ENCODE data around the gene CD58.
A peak's percentile ranks its signal among the peaks of the same experiment; 100 is the strongest.
"Not testable (repeated sequence)": the region's sequence is repeated elsewhere in the genome, so short reads cannot be mapped to it uniquely, and the experiment has no call there.

CD58 gene

GRCh38 chr1:116570358-116571214 is at the start of gene CD58:
Gene CD58, minus strand, starts transcription at chr1:116571026. Its CDS starts 54 bp downstream, at chr1:116570972.
- H3K27ac ChIP-seq, result peak within 1 kb of the TSS; percentile 95 to 99 (median 98)
- H3K9me3 ChIP-seq (replicated peaks in 1 of 11), result peaks cover 0 to 17% (median 9%) of the 10 kb centered on the region in 11 experiments; a peak in 19 of 22 replicates
- peak within 1 kb of the TSS; percentile 66 to 94 (median 84) for H3K4me3 ChIP-seq
- no peak for TF ChIP-seq Cebpa-rat (IDR thresholded peaks at IDR 0.05)
- H3K9ac ChIP-seq, result peak within 1 kb of the TSS; percentile 95 to 100 (median 98)
- peaks cover 11 to 43% (median 30%) of the 10 kb centered on the region in 11 experiments; a peak in 17 of 22 replicates for H4K20me1 ChIP-seq
- H3K36me3 ChIP-seq, result peaks cover 0 to 45% (median 32%) of the 10 kb centered on the region in 11 experiments; a peak in 20 of 22 replicates
- H3K4me2 ChIP-seq, result peak within 1 kb of the TSS; percentile 84 to 98 (median 95)
- H3K4me1 ChIP-seq, result peaks cover 35 to 83% (median 64%) of the 10 kb centered on the region in 10 experiments
- no peaks in the 10 kb centered on the region for H3K27me3 ChIP-seq

- H3K9ac ChIP-seq; H3K9me3 ChIP-seq (replicated peaks in 1 of 11); H3K36me3 ChIP-seq; H3K4me3 ChIP-seq; H3K27me3 ChIP-seq; H4K20me1 ChIP-seq; H3K4me2 ChIP-seq; H3K27ac ChIP-seq: not testable (repeated sequence)
- peaks cover 0 to 13% (median 6%) of the 10 kb centered on the region in 10 experiments; a peak in 12 of 20 replicates for H3K4me1 ChIP-seq
Measured at GRCh38 chr1:116620392-116620791, 49.6 kb upstream of the CD58 start.

GRCh38 chr1:116619106-116619505 is 48.3 kb upstream of the CD58 start:
- not testable (repeated sequence) for H3K4me2 ChIP-seq; H3K4me3 ChIP-seq; H3K27ac ChIP-seq; H4K20me1 ChIP-seq; H3K9me3 ChIP-seq (replicated peaks in 1 of 11); H3K36me3 ChIP-seq; H3K9ac ChIP-seq; H3K27me3 ChIP-seq
- peaks cover 0 to 20% (median 11%) of the 10 kb centered on the region in 10 experiments; a peak in 12 of 20 replicates for H3K4me1 ChIP-seq

- H3K9ac ChIP-seq; H4K20me1 ChIP-seq; H3K27me3 ChIP-seq; H3K4me3 ChIP-seq; H3K9me3 ChIP-seq (replicated peaks in 1 of 11); H3K4me2 ChIP-seq; H3K27ac ChIP-seq: not testable (repeated sequence)
- Histone ChIP-seq H3K4me1 (peaks cover 0 to 18% (median 11%) of the 10 kb centered on the region in 10 experiments; a peak in 12 of 20 replicates), H3K36me3 (peaks cover 0 to 17% (median 10%) of the 10 kb centered on the region in 11 experiments; a peak in 15 of 22 replicates)
Measured at GRCh38 chr1:116617808-116618207, 47.0 kb upstream of the CD58 start.

- not testable (repeated sequence) for H3K27ac ChIP-seq; H4K20me1 ChIP-seq; H3K4me2 ChIP-seq; H3K4me3 ChIP-seq; H3K9me3 ChIP-seq (replicated peaks in 1 of 11); H3K27me3 ChIP-seq; H3K9ac ChIP-seq
- Histone ChIP-seq H3K36me3 (peaks cover 0 to 24% (median 16%) of the 10 kb centered on the region in 11 experiments; a peak in 16 of 22 replicates), H3K4me1 (peaks cover 13 to 48% (median 38%) of the 10 kb centered on the region in 10 experiments)
Measured at GRCh38 chr1:116613825-116614224, 43.0 kb upstream of the CD58 start.

GRCh38 chr1:116609801-116610371 is 39.1 kb upstream of the CD58 start:
- H3K4me3 ChIP-seq; H3K27me3 ChIP-seq; H3K9me3 ChIP-seq (replicated peaks in 1 of 11); H4K20me1 ChIP-seq: not testable (repeated sequence)
- H3K36me3 ChIP-seq, result peaks cover 0 to 30% (median 16%) of the 10 kb centered on the region in 11 experiments; a peak in 16 of 22 replicates
- H3K27ac ChIP-seq, result peak overlapping the region in 9 of 11 experiments; percentile 19 to 96 (median 85); a peak in 16 of 22 replicates
- H3K4me2 ChIP-seq, result peak overlapping the region; percentile 49 to 81 (median 66)
- peak overlapping the region in 4 of 11 experiments; percentile 7 to 51 (median 38); a peak in 6 of 22 replicates for H3K9ac ChIP-seq
- peaks cover 13 to 71% (median 65%) of the 10 kb centered on the region in 10 experiments for H3K4me1 ChIP-seq

GRCh38 chr1:116608841-116609240 is 38.0 kb upstream of the CD58 start:
- Histone ChIP-seq H3K27ac (peak overlapping the region in 8 of 11 experiments; percentile 10 to 96 (median 90); a peak in 15 of 22 replicates), H3K4me1 (peaks cover 13 to 78% (median 64%) of the 10 kb centered on the region in 10 experiments), H3K4me2 (peak overlapping the region in 7 of 11 experiments; percentile 49 to 81 (median 76); a peak in 13 of 22 replicates), H3K9ac (peak overlapping the region in 3 of 11 experiments; percentile 7 to 83 (median 32); a peak in 3 of 22 replicates), H3K36me3 (peaks cover 0 to 25% (median 12%) of the 10 kb centered on the region in 11 experiments; a peak in 15 of 22 replicates)
- not testable (repeated sequence) for H3K27me3 ChIP-seq; H3K4me3 ChIP-seq; H3K9me3 ChIP-seq (replicated peaks in 1 of 11); H4K20me1 ChIP-seq

GRCh38 chr1:116608151-116608550 is 37.3 kb upstream of the CD58 start:
- peak overlapping the region in 6 of 11 experiments; percentile 10 to 84 (median 78); a peak in 5 of 22 replicates for H3K9ac ChIP-seq
- not testable (repeated sequence) for H3K4me3 ChIP-seq; H4K20me1 ChIP-seq; H3K9me3 ChIP-seq (replicated peaks in 1 of 11); H3K27me3 ChIP-seq
- peaks cover 0 to 25% (median 9%) of the 10 kb centered on the region in 11 experiments; a peak in 13 of 22 replicates for H3K36me3 ChIP-seq
- H3K4me1 ChIP-seq, result peaks cover 13 to 84% (median 64%) of the 10 kb centered on the region in 10 experiments
- peak overlapping the region in 7 of 11 experiments; percentile 49 to 81 (median 76); a peak in 13 of 22 replicates for H3K4me2 ChIP-seq
- peak overlapping the region in 10 of 11 experiments; percentile 23 to 96 (median 88); a peak in 16 of 22 replicates for H3K27ac ChIP-seq

- peak overlapping the region in 5 of 11 experiments; percentile 66 to 84 (median 80); a peak in 9 of 22 replicates for H3K9ac ChIP-seq
- peak overlapping the region in 10 of 11 experiments; percentile 70 to 96 (median 88); a peak in 18 of 22 replicates for H3K27ac ChIP-seq
- H3K27me3 ChIP-seq; H3K9me3 ChIP-seq (replicated peaks in 1 of 11); H3K4me3 ChIP-seq; H4K20me1 ChIP-seq: not testable (repeated sequence)
- peaks cover 0 to 21% (median 6%) of the 10 kb centered on the region in 11 experiments; a peak in 13 of 22 replicates for H3K36me3 ChIP-seq
- H3K4me1 ChIP-seq, result peaks cover 13 to 91% (median 68%) of the 10 kb centered on the region in 10 experiments
- peak overlapping the region in 7 of 11 experiments; percentile 49 to 81 (median 76); a peak in 13 of 22 replicates for H3K4me2 ChIP-seq
Measured at GRCh38 chr1:116607463-116607862, 36.6 kb upstream of the CD58 start.

All from BLaER1 treated with 17β-estradiol and CSF1 and Interleukin-3, amounts not matched to agents 10 nM and 100 nM (cell line).